GM12878 (cell line): ENCODE data around the gene NCAN. TPM values are rescaled to one million over a fixed set of nuclear protein-coding genes. Genes with fewer than 3 reads are reported as not detected.

Experiments
- ATAC-seq: fragments of 200-7000 bp; cut with Tn5 transposase; 3 replicates; pipeline ENCODE4 v1.9.1; 2020; ENCODE audit warnings: mild to moderate bottlenecking, moderate library complexity
- BruUV-seq: library from RNA; stranded (reverse); fragments of 400-500 nt; replicated peaks from 2 replicates; lab custom pipeline; 2021; lab: Mats Ljungman, UMichigan
- CTCF ChIA-PET: fragments of 300-600 bp; sonication (Branson Sonifier 250); formaldehyde crosslinking; extraction: SDS; loops from one replicate; lab custom pipeline; 2021; ENCODE audit warnings: inconsistent platforms; lab: Yijun Ruan, JAX
- POLR2A ChIA-PET: fragments of 350-600 bp; formaldehyde crosslinking; extraction: SDS; loops from one replicate; lab custom pipeline; 2021; ENCODE audit warnings: inconsistent platforms; lab: Charles Lee
- RAD21 ChIA-PET: fragments of 300-600 bp; sonication (Branson Sonifier 250); formaldehyde crosslinking; loops from one replicate; lab custom pipeline; 2023; ENCODE audit warnings: antibody characterized with exemption; ENCODE audit not compliant: unreplicated experiment; lab: Charles Lee
- SMC1A ChIA-PET: fragments of 300-600 bp; sonication (Branson Sonifier 250); formaldehyde crosslinking; loops from one replicate; lab custom pipeline; 2023; ENCODE audit not compliant: unreplicated experiment, uncharacterized antibody; lab: Charles Lee
- DNase-seq: peaks from one replicate; pipeline ENCODE4 v3.0.0-alpha.2; 2011; ENCODE audit warnings: low read depth, low spot score
- FAIRE-seq: peaks from 3 replicates; lab custom pipeline; 2011; peaks lifted over from hg19 to GRCh38; lab: Jason Lieb, UNC
- H2AFZ ChIP-seq: 2 replicates; pipeline ENCODE4 v1.6.0; 2011; ENCODE audit warnings: low read depth, low read length, control low read depth; ENCODE audit not compliant: control insufficient read depth
- H3K27ac ChIP-seq: 2 replicates; pipeline ENCODE4 v1.5.1; 2011; ENCODE audit warnings: control low read depth; ENCODE audit not compliant: control insufficient read depth, insufficient read depth
- H3K27me3 ChIP-seq, 2 experiments: replicated peaks in 1 of 2; 2 replicates each; pipeline versions ENCODE4 v1.6.0 to v1.6.1; 2011; ENCODE audit warnings: low read length in 1 of 2; ENCODE audit not compliant: control insufficient read depth in 2 of 2, insufficient read depth in 2 of 2
- H3K36me3 ChIP-seq, 2 experiments: 2 replicates each; pipeline ENCODE4 v1.5.1; 2011; ENCODE audit warnings: low read length in 1 of 2; ENCODE audit not compliant: control insufficient read depth in 2 of 2, insufficient read depth in 2 of 2
- H3K4me1 ChIP-seq: 2 replicates; pipeline ENCODE4 v1.6.1; 2011; ENCODE audit warnings: mild to moderate bottlenecking, low read length, moderate library complexity, mixed read lengths; ENCODE audit not compliant: control insufficient read depth, insufficient read depth
- H3K4me2 ChIP-seq: 2 replicates; pipeline ENCODE4 v1.6.0; 2011; ENCODE audit warnings: control low read depth; ENCODE audit not compliant: control insufficient read depth, insufficient read depth
- H3K4me3 ChIP-seq: fragments of 200-600 bp; sonication (generic); 2 replicates; pipeline ENCODE4 v1.5.1; 2016
- H3K79me2 ChIP-seq: 2 replicates; pipeline ENCODE4 v1.6.0; 2011; ENCODE audit warnings: low read length; ENCODE audit not compliant: control insufficient read depth, insufficient read depth
- H3K9ac ChIP-seq: 2 replicates; pipeline ENCODE4 v1.8.0; 2011; ENCODE audit warnings: low read length, control low read depth, mixed read lengths; ENCODE audit not compliant: control insufficient read depth, insufficient read depth
- H3K9me3 ChIP-seq: replicated peaks from 3 replicates; pipeline ENCODE4 v1.5.1; 2011; ENCODE audit warnings: mild to moderate bottlenecking, low read length; ENCODE audit not compliant: control insufficient read depth, insufficient read depth
- H4K20me1 ChIP-seq: 2 replicates; pipeline ENCODE4 v1.6.0; 2011; ENCODE audit not compliant: control insufficient read depth, insufficient read depth
- ATF7 ChIP-seq: fragments of 450-650 bp; IDR thresholded peaks from 2 replicates; pipeline ENCODE4 v1.6.1; 2016; ENCODE audit warnings: low read depth, mild to moderate bottlenecking
- BCL11A ChIP-seq: IDR thresholded peaks from 2 replicates; pipeline ENCODE4 v1.6.1; 2011; ENCODE audit warnings: low read depth, low read length
- BMI1 ChIP-seq: fragments of 450-650 bp; IDR thresholded peaks from 2 replicates; pipeline ENCODE4 v1.6.1; 2016; ENCODE audit warnings: mild to moderate bottlenecking, moderate library complexity, borderline replicate concordance
- CREM ChIP-seq: IDR thresholded peaks from 2 replicates; pipeline ENCODE4 v1.6.1; 2014; ENCODE audit warnings: antibody characterized with exemption, low read depth
- EED ChIP-seq: sonication (generic); IDR thresholded peaks from 2 replicates; pipeline ENCODE4 v1.6.1; 2016; ENCODE audit warnings: antibody characterized with exemption, low read depth
- ESRRA ChIP-seq: IDR thresholded peaks from 2 replicates; pipeline ENCODE4 v1.6.1; 2012; ENCODE audit warnings: mild to moderate bottlenecking, low read length, improper control_type of control experiment
- NFIC ChIP-seq: IDR thresholded peaks from 2 replicates; pipeline ENCODE4 v1.6.1; 2012; ENCODE audit warnings: low read depth, mild to moderate bottlenecking, inconsistent platforms, low read length, moderate library complexity
- PAX8 ChIP-seq: fragments of 450-650 bp; IDR thresholded peaks from 2 replicates; pipeline ENCODE4 v1.6.1; 2017; ENCODE audit warnings: mild to moderate bottlenecking, moderate library complexity
- POLR2A ChIP-seq: IDR thresholded peaks from 2 replicates; pipeline ENCODE4 v1.6.1; 2011; ENCODE audit warnings: low read depth, mild to moderate bottlenecking, low read length
- POLR2AphosphoS2 ChIP-seq: IDR thresholded peaks from 2 replicates; pipeline ENCODE4 v1.6.1; 2011; ENCODE audit warnings: low read depth, mild to moderate bottlenecking, low read length, improper control_type of control experiment, moderate library complexity
- RAD51 ChIP-seq: fragments of 450-650 bp; IDR thresholded peaks from 2 replicates; pipeline ENCODE4 v1.6.1; 2016; ENCODE audit warnings: moderate library complexity, mild to moderate bottlenecking, inconsistent platforms
- TARDBP ChIP-seq: IDR thresholded peaks from 2 replicates; pipeline ENCODE4 v1.6.1; 2016; ENCODE audit warnings: borderline replicate concordance
- YY1 ChIP-seq: IDR thresholded peaks from 2 replicates; pipeline ENCODE4 v1.6.1; 2011; ENCODE audit warnings: low read depth, mild to moderate bottlenecking, low read length
- ZNF217 ChIP-seq: fragments of 450-650 bp; IDR thresholded peaks from 2 replicates; pipeline ENCODE4 v1.6.1; 2017; ENCODE audit warnings: antibody characterized with exemption, mild to moderate bottlenecking
- ZNF384 ChIP-seq: IDR thresholded peaks from 2 replicates; pipeline ENCODE4 v1.6.1; 2012; ENCODE audit warnings: low read depth, mild to moderate bottlenecking, low read length, improper control_type of control experiment, borderline replicate concordance
- ZNF622 ChIP-seq: fragments of 450-650 bp; IDR thresholded peaks from 2 replicates; pipeline ENCODE4 v1.6.1; 2017; ENCODE audit warnings: mild to moderate bottlenecking, inconsistent platforms
- ZZZ3 ChIP-seq: IDR thresholded peaks from 2 replicates; pipeline ENCODE4 v1.6.1; 2011; ENCODE audit warnings: low read depth; ENCODE audit not compliant: control insufficient read depth, insufficient read length
- WGBS: methylation state at CpG from one replicate; pipeline ENCODE4 v1.1.6; 2016; ENCODE audit warnings: low lambda C conversion rate; ENCODE audit not compliant: insufficient replicate concordance, insufficient coverage; ENCODE audit errors: missing lambda C conversion rate; 5-methylcytosine and 5-hydroxymethylcytosine counted together
- in situ Hi-C: fragments of 300-500 bp; cut with MboI; formaldehyde crosslinking; loops from 9 replicates; pipeline ENCODE4 v1.14.3; 2018; ENCODE audit warnings: mixed read lengths
- intact Hi-C: fragments of 100-400 bp; cut with micrococcal nuclease; formaldehyde crosslinking; loops from one replicate; pipeline ENCODE4 v1.14.2; 2022; ENCODE audit not compliant: unreplicated experiment
- polyA plus RNA-seq, 11 experiments: library from polyadenylated mRNA; depleted of rRNA in 4 of 11; unstranded in 6 of 11; stranded (reverse) in 5 of 11; fragments of >200 nt; fragmentation: Nextera tagmentation in 4 of 11; fragmentation: Illumina TruSeq in 1 of 11; extraction: Ambion mirVana in 4 of 11; extraction: Trizol in 1 of 11; gene quantifications; 1 replicate in 1 of 11; 2 replicates in 10 of 11; pipeline versions ENCODE4 v1.2.1 to v1.2.3, GENCODE V29; 2011 to 2016; ENCODE audit warnings: inconsistent platforms in 2 of 11, missing spikeins in 2 of 11, low read depth in 1 of 11
- total RNA-seq, 4 experiments: library from RNA; depleted of rRNA in 3 of 4; stranded (reverse); fragments of >200 nt in 3 of 4; fragmentation: Illumina TruSeq in 1 of 4; extraction: Trizol in 1 of 4; gene quantifications; 2 replicates each; pipeline versions ENCODE4 v1.2.1 to v1.2.3, GENCODE V29; 2013 to 2021
- TF ChIP-seq, protein P1 (sequence below): fragments of 450-650 bp; formaldehyde crosslinking; IDR thresholded peaks from 2 replicates; pipeline ENCODE4 v1.5.0; 2022; ENCODE audit warnings: mild to moderate bottlenecking, missing genetic modification characterization
- TF ChIP-seq, protein P2 (sequence below): IDR thresholded peaks from 2 replicates; pipeline ENCODE4 v1.6.1; 2011; ENCODE audit warnings: borderline replicate concordance, low read depth, mild to moderate bottlenecking, moderate library complexity, mixed read lengths, low read length; ENCODE audit not compliant: insufficient read depth; ENCODE audit errors: extremely low read length

Gene NCAN
- total and polyA plus RNA-seq, 10 of the 15 experiments (the other 5 are each of a cell fraction or from before 2014, with no cell fraction given), result 0.02 to 0.34 (median 0.12) TPM; not detected in 1

DNA sequence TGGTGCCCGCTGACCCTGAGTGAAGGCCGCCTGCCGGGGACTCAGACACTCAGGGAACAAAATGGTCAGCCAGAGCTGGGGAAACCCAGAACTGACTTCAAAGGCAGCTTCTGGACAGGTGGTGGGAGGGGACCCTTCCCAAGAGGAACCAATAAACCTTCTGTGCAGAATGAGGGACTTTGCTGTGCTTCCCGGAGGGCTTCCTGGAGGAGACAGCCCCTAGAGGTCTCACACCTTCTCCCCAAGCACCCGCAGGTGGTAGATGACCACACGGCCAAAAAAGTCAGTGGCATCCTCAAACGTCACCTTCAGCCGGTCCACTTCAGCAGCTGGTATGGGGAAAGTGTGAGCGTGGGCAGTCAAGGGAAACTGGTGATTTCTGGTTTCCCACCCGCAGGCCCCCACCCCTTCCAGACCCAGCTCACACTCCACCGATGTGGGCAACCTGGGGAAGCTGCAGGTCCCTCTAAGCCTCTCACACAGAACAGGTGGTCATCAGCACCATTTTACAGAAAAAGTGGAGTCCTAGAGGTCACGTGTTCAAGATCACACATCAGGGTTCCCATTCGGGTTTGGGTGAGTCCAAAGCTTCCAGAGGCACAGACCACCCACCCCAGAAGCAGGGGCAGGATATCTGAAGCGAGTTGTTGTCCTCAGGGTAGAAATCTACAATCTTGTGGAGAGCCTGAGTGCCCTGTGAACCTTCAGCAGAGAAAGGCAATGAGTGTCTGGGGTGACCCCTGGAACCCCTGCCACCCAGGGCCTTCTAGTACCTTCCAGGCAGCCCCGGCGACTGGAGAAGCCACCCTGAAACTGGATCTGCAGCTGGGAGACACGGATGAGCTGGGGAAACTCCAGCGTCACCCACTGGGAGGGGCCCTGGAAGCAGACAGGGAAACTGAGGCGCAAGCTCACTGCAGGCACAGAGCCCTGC is 9.8 kb upstream of the NCAN start:
- Histone ChIP-seq H3K4me3 (peak overlapping the region; percentile 93), H3K9me3 (no peaks in the 10 kb centered on the region), H3K27me3 (no peaks in the 10 kb centered on the region), H3K4me1 (peaks cover 5% of the 10 kb centered on the region; the same call in 1 of the 2 replicates), H3K36me3 (peaks cover 4 to 15% of the 10 kb centered on the region in 2 experiments), H2AFZ (no peak overlapping the region), H3K9ac (peak overlapping the region; percentile 70), H3K79me2 (peaks cover 16% of the 10 kb centered on the region), H3K27ac (peak overlapping the region; percentile 75), H3K4me2 (peak overlapping the region; percentile 99), H4K20me1 (no peaks in the 10 kb centered on the region)
- ChIA-PET CTCF (interaction anchor here (0.6 to 1.5 kb wide), 4 partner anchors 13 to 79 kb away, joined by 3 to 4 read pairs (median 3); no protein-coding TSS in a partner anchor), RAD21 (interaction anchor here (1.4 to 2.3 kb wide), 3 partner anchors 10 to 15 kb away, joined by 3 to 15 read pairs (median 4); partner anchors contain the start of genes BORCS8 and RFXANK), POLR2A (interaction anchor here (0.5 to 3.2 kb wide), 3 partner anchors 10 to 317 kb away, joined by 3 to 25 read pairs (median 5); partner anchors contain the start of genes BORCS8 and RFXANK), SMC1A (interaction anchor here (1.4 to 1.8 kb wide), 4 partner anchors 9 to 46 kb away, joined by 3 to 8 read pairs (median 6); no protein-coding TSS in a partner anchor)
- ATAC-seq (peak; percentile 18), FAIRE-seq (no peak), DNase-seq (no peak)
- in situ Hi-C loops, result no loop called here
- TF ChIP-seq POLR2AphosphoS2, result 0 out of 2 replicates have a peak, but pooled peaks have one; percentile 62
- TF ChIP-seq, protein P1, sequence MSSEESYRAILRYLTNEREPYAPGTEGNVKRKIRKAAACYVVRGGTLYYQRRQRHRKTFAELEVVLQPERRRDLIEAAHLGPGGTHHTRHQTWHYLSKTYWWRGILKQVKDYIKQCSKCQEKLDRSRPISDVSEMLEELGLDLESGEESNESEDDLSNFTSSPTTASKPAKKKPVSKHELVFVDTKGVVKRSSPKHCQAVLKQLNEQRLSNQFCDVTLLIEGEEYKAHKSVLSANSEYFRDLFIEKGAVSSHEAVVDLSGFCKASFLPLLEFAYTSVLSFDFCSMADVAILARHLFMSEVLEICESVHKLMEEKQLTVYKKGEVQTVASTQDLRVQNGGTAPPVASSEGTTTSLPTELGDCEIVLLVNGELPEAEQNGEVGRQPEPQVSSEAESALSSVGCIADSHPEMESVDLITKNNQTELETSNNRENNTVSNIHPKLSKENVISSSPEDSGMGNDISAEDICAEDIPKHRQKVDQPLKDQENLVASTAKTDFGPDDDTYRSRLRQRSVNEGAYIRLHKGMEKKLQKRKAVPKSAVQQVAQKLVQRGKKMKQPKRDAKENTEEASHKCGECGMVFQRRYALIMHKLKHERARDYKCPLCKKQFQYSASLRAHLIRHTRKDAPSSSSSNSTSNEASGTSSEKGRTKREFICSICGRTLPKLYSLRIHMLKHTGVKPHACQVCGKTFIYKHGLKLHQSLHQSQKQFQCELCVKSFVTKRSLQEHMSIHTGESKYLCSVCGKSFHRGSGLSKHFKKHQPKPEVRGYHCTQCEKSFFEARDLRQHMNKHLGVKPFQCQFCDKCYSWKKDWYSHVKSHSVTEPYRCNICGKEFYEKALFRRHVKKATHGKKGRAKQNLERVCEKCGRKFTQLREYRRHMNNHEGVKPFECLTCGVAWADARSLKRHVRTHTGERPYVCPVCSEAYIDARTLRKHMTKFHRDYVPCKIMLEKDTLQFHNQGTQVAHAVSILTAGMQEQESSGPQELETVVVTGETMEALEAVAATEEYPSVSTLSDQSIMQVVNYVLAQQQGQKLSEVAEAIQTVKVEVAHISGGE, result no peak
- no peak for TF ChIP-seq BMI1
- no peak for TF ChIP-seq ATF7
- 0 out of 2 replicates have a peak, but pooled peaks have one; percentile 2 for TF ChIP-seq POLR2A
- TF ChIP-seq ZNF217, result no peak
- no peak for TF ChIP-seq ZZZ3
- no peak for TF ChIP-seq EED
- no peak for TF ChIP-seq CREM
- no peak for TF ChIP-seq ZNF622
- no peak for TF ChIP-seq ZNF384
- peak; percentile 43; the same call in 1 of the 2 replicates for TF ChIP-seq RAD51
- TF ChIP-seq TARDBP, result no peak
- TF ChIP-seq YY1, result no peak
- TF ChIP-seq NFIC, result no peak
- no peak for TF ChIP-seq BCL11A
- no peak for TF ChIP-seq PAX8
- TF ChIP-seq, protein P2, sequence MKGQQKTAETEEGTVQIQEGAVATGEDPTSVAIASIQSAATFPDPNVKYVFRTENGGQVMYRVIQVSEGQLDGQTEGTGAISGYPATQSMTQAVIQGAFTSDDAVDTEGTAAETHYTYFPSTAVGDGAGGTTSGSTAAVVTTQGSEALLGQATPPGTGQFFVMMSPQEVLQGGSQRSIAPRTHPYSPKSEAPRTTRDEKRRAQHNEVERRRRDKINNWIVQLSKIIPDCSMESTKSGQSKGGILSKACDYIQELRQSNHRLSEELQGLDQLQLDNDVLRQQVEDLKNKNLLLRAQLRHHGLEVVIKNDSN, result peak; percentile 29
- no peak for TF ChIP-seq ESRRA
- WGBS, result 38% methylated on average over 19 of the region's 19 CpGs
- BruUV-seq, result no TSS peak
- intact Hi-C loops, result no loop called here
